ENCODE data around the gene PDCD2L. TPM values are rescaled to one million over a fixed set of nuclear protein-coding genes. Genes with fewer than 3 reads are reported as not detected.

The PDCD2L gene
- total RNA-seq, 1 experiment from 2014 or later: 43.4 TPM

- no peak for DNase-seq (ENCODE audit: low spot score)
- H3K27me3 Mint-ChIP-seq (ENCODE audit: low read depth): no peaks in the 10 kb centered on the region
- H3K27ac Mint-ChIP-seq: peak overlapping the region; percentile 61
- peaks cover 27% of the 10 kb centered on the region for H3K36me3 Mint-ChIP-seq
- peak; percentile 22 for ATAC-seq
- TF ChIP-seq CREM (CRISPR knock-in tag; IDR thresholded peaks at IDR 0.05): no peak
- no peak for TF ChIP-seq TEAD4 (CRISPR knock-in tag; IDR thresholded peaks at IDR 0.05)
- TF ChIP-seq, protein P1, sequence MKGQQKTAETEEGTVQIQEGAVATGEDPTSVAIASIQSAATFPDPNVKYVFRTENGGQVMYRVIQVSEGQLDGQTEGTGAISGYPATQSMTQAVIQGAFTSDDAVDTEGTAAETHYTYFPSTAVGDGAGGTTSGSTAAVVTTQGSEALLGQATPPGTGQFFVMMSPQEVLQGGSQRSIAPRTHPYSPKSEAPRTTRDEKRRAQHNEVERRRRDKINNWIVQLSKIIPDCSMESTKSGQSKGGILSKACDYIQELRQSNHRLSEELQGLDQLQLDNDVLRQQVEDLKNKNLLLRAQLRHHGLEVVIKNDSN (CRISPR knock-in tag; IDR thresholded peaks at IDR 0.05): peak; percentile 12; the same call in 1 of the 2 replicates
- TF ChIP-seq RELA (CRISPR knock-in tag; IDR thresholded peaks at IDR 0.05; ENCODE audit: borderline replicate concordance): 0 out of 2 replicates have a peak, but pooled peaks have one; percentile 9
- no peak for TF ChIP-seq ATF6 (CRISPR knock-in tag; IDR thresholded peaks at IDR 0.05)
- TF ChIP-seq, protein P2, sequence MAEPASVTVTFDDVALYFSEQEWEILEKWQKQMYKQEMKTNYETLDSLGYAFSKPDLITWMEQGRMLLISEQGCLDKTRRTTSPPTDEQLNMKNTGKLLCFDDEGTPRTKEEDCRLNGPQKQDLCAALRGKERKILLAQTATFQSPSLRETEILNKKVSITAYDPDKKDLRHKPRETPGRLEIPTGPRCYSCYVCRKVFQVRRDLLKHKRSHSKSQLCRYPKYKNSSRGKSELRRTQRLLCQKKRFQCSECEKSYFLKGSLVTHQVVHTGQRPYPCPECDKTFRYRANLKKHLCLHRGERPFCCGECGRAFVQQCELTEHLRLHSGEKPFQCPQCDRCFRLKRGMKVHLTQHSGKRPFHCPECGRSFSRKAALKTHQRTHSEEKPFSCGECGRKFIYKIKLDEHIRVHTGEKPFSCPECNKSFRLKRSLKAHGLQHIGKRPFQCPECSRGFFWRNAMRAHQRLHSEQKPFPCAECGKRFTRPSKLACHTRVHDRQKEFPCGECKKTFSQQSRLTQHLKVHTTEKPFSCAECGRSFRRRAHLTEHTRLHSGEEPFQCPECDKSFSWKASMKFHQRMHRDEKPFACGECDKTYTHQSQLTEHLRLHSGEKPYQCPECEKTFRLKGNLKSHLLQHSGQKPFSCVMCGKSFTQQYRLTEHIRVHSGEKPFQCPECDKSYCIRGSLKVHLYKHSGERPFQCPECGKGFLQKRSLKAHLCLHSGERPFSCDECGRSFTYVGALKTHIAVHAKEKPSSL (CRISPR knock-in tag; conservative IDR thresholded peaks at IDR 0.05): no peak
- no peak for TF ChIP-seq ZBTB21 (CRISPR knock-in tag; IDR thresholded peaks at IDR 0.05; ENCODE audit: borderline replicate concordance)
- TF ChIP-seq NFATC4 (CRISPR knock-in tag; IDR thresholded peaks at IDR 0.05): no peak
- TF ChIP-seq, protein P3, sequence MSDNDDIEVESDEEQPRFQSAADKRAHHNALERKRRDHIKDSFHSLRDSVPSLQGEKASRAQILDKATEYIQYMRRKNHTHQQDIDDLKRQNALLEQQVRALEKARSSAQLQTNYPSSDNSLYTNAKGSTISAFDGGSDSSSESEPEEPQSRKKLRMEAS (CRISPR knock-in tag; IDR thresholded peaks at IDR 0.05): no peak
- TF ChIP-seq E2F5 (CRISPR knock-in tag; IDR thresholded peaks at IDR 0.05): no peak
- TF ChIP-seq IRF2 (CRISPR knock-in tag; IDR thresholded peaks at IDR 0.05; ENCODE audit: borderline replicate concordance, low read depth): no peak
- 0 out of 2 replicates have a peak, but pooled peaks have one; percentile 10 for TF ChIP-seq TEAD1 (CRISPR knock-in tag; IDR thresholded peaks at IDR 0.05)
- no peak for TF ChIP-seq KAT7 (CRISPR knock-in tag; IDR thresholded peaks at IDR 0.05; ENCODE audit: borderline replicate concordance)
- TF ChIP-seq GTF2I (CRISPR knock-in tag; conservative IDR thresholded peaks at IDR 0.05): no peak
- TF ChIP-seq, protein P4, sequence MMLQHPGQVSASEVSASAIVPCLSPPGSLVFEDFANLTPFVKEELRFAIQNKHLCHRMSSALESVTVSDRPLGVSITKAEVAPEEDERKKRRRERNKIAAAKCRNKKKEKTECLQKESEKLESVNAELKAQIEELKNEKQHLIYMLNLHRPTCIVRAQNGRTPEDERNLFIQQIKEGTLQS (CRISPR knock-in tag; conservative IDR thresholded peaks at IDR 0.05): no peak
- H3K9me3 Mint-ChIP-seq: no peaks in the 10 kb centered on the region
- peak overlapping the region; percentile 91 for H3K4me3 Mint-ChIP-seq
- peaks cover 20% of the 10 kb centered on the region for H3K4me1 Mint-ChIP-seq
- POLR2A ChIA-PET: interaction anchor here (0.6 to 0.7 kb wide), 4 partner anchors 41 to 110 kb away, joined by 3 to 8 read pairs (median 4); no protein-coding TSS in a partner anchor
- CTCF ChIA-PET: interaction anchor here (0.5 to 0.6 kb wide), 2 partner anchors 202 to 250 kb away, joined by 3 to 4 read pairs; no protein-coding TSS in a partner anchor
Observed at GRCh38 chr19:34428549-34429285, 24.5 kb downstream of the PDCD2L start.

DNA sequence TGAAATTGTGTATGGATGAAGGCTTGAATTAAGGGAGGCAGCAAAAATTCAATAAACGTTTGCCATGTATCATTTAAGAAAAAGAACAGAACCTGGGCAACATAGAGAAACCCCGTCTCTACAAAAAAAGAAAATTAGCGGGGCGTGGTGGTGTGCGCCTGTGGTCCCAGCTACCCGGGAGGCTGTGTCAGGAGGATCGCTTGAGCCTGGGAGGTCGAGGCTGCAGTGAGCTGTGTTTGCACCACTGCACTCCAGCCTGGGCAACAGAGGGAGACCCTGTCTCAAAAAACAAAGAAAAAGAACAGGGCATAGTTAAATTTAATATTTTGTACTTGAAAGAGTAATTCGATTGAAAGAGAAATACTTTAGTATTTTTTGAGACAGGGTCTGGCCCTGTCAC is 25.4 kb downstream of the PDCD2L start:
- DNase-seq (ENCODE audit: low spot score) (no peak), ATAC-seq (no peak)
- Mint-ChIP-seq H3K27ac (no peak overlapping the region), H3K36me3 (peaks cover 30% of the 10 kb centered on the region), H3K4me1 (peaks cover 20% of the 10 kb centered on the region), H3K27me3 (ENCODE audit: low read depth) (no peaks in the 10 kb centered on the region), H3K9me3 (no peaks in the 10 kb centered on the region), H3K4me3 (peak overlapping the region; percentile 91)
- ChIA-PET POLR2A (no interaction called here), CTCF (no interaction called here)
- TF ChIP-seq E2F4 (CRISPR knock-in tag; IDR thresholded peaks at IDR 0.05; ENCODE audit: borderline replicate concordance, low read depth) (no peak), NFE2L1 (CRISPR knock-in tag; IDR thresholded peaks at IDR 0.05) (no peak), ERG (CRISPR knock-in tag; IDR thresholded peaks at IDR 0.05) (no peak), ARID4B (CRISPR knock-in tag; IDR thresholded peaks at IDR 0.05; ENCODE audit: borderline replicate concordance) (no peak), ELF4 (CRISPR knock-in tag; IDR thresholded peaks at IDR 0.05; ENCODE audit: low read depth) (no peak)

Measured in WTC11 (cell line).